Ishikawa (cell line): ENCODE measurements around the gene SLIT3.

Experiments
- CEBPB ChIP-seq: IDR thresholded peaks from 2 replicates; pipeline ENCODE4 v1.6.1; 2012
- CREB1 ChIP-seq: IDR thresholded peaks from 2 replicates; pipeline ENCODE4 v1.6.1; 2012; ENCODE audit warnings: low read depth
- EGR1 ChIP-seq: IDR thresholded peaks from 2 replicates; pipeline ENCODE4 v1.6.1; 2012
- EP300 ChIP-seq: IDR thresholded peaks from 2 replicates; pipeline ENCODE4 v1.6.1; 2012; ENCODE audit warnings: borderline replicate concordance
- FOXM1 ChIP-seq: IDR thresholded peaks from 2 replicates; pipeline ENCODE4 v1.6.1; 2012; ENCODE audit warnings: low read depth, borderline replicate concordance
- MAX ChIP-seq: IDR thresholded peaks from 2 replicates; pipeline ENCODE4 v1.6.1; 2012
- NFIC ChIP-seq: IDR thresholded peaks from 2 replicates; pipeline ENCODE4 v1.6.1; 2012
- RAD21 ChIP-seq: IDR thresholded peaks from 2 replicates; pipeline ENCODE4 v1.6.1; 2012; ENCODE audit warnings: low read depth
- REST ChIP-seq: IDR thresholded peaks from 2 replicates; pipeline ENCODE4 v1.6.1; 2012; ENCODE audit warnings: low read depth, mild to moderate bottlenecking
- TAF1 ChIP-seq: IDR thresholded peaks from 2 replicates; pipeline ENCODE4 v1.6.1; 2012; ENCODE audit warnings: low read depth, mild to moderate bottlenecking
- TCF12 ChIP-seq: IDR thresholded peaks from 2 replicates; pipeline ENCODE4 v1.6.1; 2012; ENCODE audit warnings: low read depth
- TEAD4 ChIP-seq: IDR thresholded peaks from 2 replicates; pipeline ENCODE4 v1.6.1; 2012
- USF1 ChIP-seq: IDR thresholded peaks from 2 replicates; pipeline ENCODE4 v1.6.1; 2012
- YY1 ChIP-seq: IDR thresholded peaks from 2 replicates; pipeline ENCODE4 v1.6.1; 2012; ENCODE audit warnings: low read depth
- ZBTB7A ChIP-seq: IDR thresholded peaks from 2 replicates; pipeline ENCODE4 v1.6.1; 2012; ENCODE audit warnings: low read depth

The SLIT3 gene

GRCh38 chr5:168653626-168654025 is 647.3 kb downstream of the SLIT3 start:
- TF ChIP-seq EGR1 (no peak), TAF1 (no peak)

- TF ChIP-seq REST (no peak), ZBTB7A (no peak), YY1 (no peak), EGR1 (no peak), TEAD4 (no peak), TAF1 (no peak), TCF12 (no peak), NFIC (no peak), USF1 (no peak), MAX (no peak), FOXM1 (no peak)
Measured at GRCh38 chr5:168651648-168652047, 649.3 kb downstream of the SLIT3 start.

GRCh38 chr5:168649306-168649705 is 651.6 kb downstream of the SLIT3 start:
- TF ChIP-seq USF1 (no peak), REST (no peak), TAF1 (no peak), TCF12 (no peak), ZBTB7A (no peak), TEAD4 (no peak), NFIC (no peak), MAX (no peak), EGR1 (no peak), FOXM1 (no peak), RAD21 (no peak), YY1 (no peak), EP300 (no peak)

- TF ChIP-seq USF1 (no peak), RAD21 (no peak), TEAD4 (no peak), ZBTB7A (no peak), YY1 (no peak), EGR1 (no peak), TCF12 (no peak), EP300 (no peak)
Measured at GRCh38 chr5:168648576-168648975, 652.4 kb downstream of the SLIT3 start.

- TF ChIP-seq CEBPB (no peak), YY1 (no peak), TAF1 (no peak), EGR1 (no peak), CREB1 (no peak), ZBTB7A (no peak), MAX (no peak), FOXM1 (no peak), RAD21 (no peak), TEAD4 (no peak), USF1 (no peak), EP300 (no peak), TCF12 (no peak), REST (no peak), NFIC (no peak)
Measured at GRCh38 chr5:168648016-168648415, 652.9 kb downstream of the SLIT3 start.
